ENCODE measurements around the gene PLXNC1. TPM values are rescaled to one million over a fixed set of nuclear protein-coding genes. Genes with fewer than 3 reads are reported as not detected.

Gene PLXNC1
- total RNA-seq, 2 experiments from 2014 or later, result 5.7 to 6.2 TPM

GRCh38 chr12:94231709-94232108 lies 83.3 kb downstream of the PLXNC1 start:
- DNase-seq, result no peak
- H3K4me1 Mint-ChIP-seq (ENCODE audit: low read depth), result peaks cover 12% of the 10 kb centered on the region
- no peak overlapping the region for H3K4me3 Mint-ChIP-seq
- no peak overlapping the region for H3K27ac Mint-ChIP-seq
- POLR2A ChIA-PET, result no interaction called here
- CTCF ChIA-PET, result interaction anchor here (0.7 kb wide), 1 partner anchor 95 kb away, joined by 3 read pairs; no protein-coding TSS in a partner anchor
- H3K36me3 Mint-ChIP-seq, result peaks cover 25% of the 10 kb centered on the region
- no peaks in the 10 kb centered on the region for H3K9me3 Mint-ChIP-seq
- no peaks in the 10 kb centered on the region for H3K27me3 Mint-ChIP-seq
- intact Hi-C loops (cut with micrococcal nuclease), result loop anchor here (2.0 kb wide), 1 partner anchor 23 kb away; no protein-coding TSS in a partner anchor

GRCh38 chr12:94235848-94236247 lies 87.5 kb downstream of the PLXNC1 start:
- Mint-ChIP-seq H3K27ac (no peak overlapping the region), H3K9me3 (no peaks in the 10 kb centered on the region), H3K27me3 (no peaks in the 10 kb centered on the region), H3K36me3 (peaks cover 14% of the 10 kb centered on the region), H3K4me1 (ENCODE audit: low read depth) (no peaks in the 10 kb centered on the region), H3K4me3 (no peak overlapping the region)
- intact Hi-C loops (cut with micrococcal nuclease), result no loop called here
- ChIA-PET CTCF (no interaction called here), POLR2A (no interaction called here)
- DNase-seq, result no peak

- POLR2A ChIA-PET, result no interaction called here
- no peaks in the 10 kb centered on the region for H3K27me3 Mint-ChIP-seq
- DNase-seq, result no peak
- no peak overlapping the region for H3K4me3 Mint-ChIP-seq
- CTCF ChIA-PET, result no interaction called here
- H3K9me3 Mint-ChIP-seq, result no peaks in the 10 kb centered on the region
- peaks cover 8% of the 10 kb centered on the region for H3K4me1 Mint-ChIP-seq (ENCODE audit: low read depth)
- H3K36me3 Mint-ChIP-seq, result peaks cover 21% of the 10 kb centered on the region
- intact Hi-C loops (cut with micrococcal nuclease), result no loop called here
- H3K27ac Mint-ChIP-seq, result no peak overlapping the region
Observed at GRCh38 chr12:94239332-94239993, 91.1 kb downstream of the PLXNC1 start.

- intact Hi-C loops (cut with micrococcal nuclease), result no loop called here
- H3K27me3 Mint-ChIP-seq, result no peaks in the 10 kb centered on the region
Observed at GRCh38 chr12:94240171-94240570, 91.8 kb downstream of the PLXNC1 start.

GRCh38 chr12:94242901-94243300 lies 94.5 kb downstream of the PLXNC1 start:
- no peak for DNase-seq
- Mint-ChIP-seq H3K27ac (no peak overlapping the region), H3K27me3 (no peaks in the 10 kb centered on the region), H3K9me3 (no peaks in the 10 kb centered on the region), H3K4me1 (ENCODE audit: low read depth) (peaks cover 19% of the 10 kb centered on the region), H3K4me3 (no peak overlapping the region), H3K36me3 (peaks cover 17% of the 10 kb centered on the region)
- intact Hi-C loops (cut with micrococcal nuclease), result no loop called here
- ChIA-PET POLR2A (no interaction called here), CTCF (interaction anchor here (0.7 kb wide), 1 partner anchor 35 kb away, joined by 3 read pairs; no protein-coding TSS in a partner anchor)

More at GRCh38 chr12:94240171-94240570, 91.8 kb downstream of the PLXNC1 start:
- DNase-seq, result no peak
- Mint-ChIP-seq H3K27ac (no peak overlapping the region), H3K36me3 (peaks cover 20% of the 10 kb centered on the region), H3K4me3 (no peak overlapping the region), H3K9me3 (no peaks in the 10 kb centered on the region), H3K4me1 (ENCODE audit: low read depth) (peaks cover 15% of the 10 kb centered on the region)
- ChIA-PET CTCF (no interaction called here), POLR2A (no interaction called here)

- H3K4me1 Mint-ChIP-seq (ENCODE audit: low read depth), result peaks cover 19% of the 10 kb centered on the region
Observed at GRCh38 chr12:94244165-94245133, 96.1 kb downstream of the PLXNC1 start.

GRCh38 chr12:94245631-94246383 lies 97.4 kb downstream of the PLXNC1 start:
- H3K36me3 Mint-ChIP-seq, result peaks cover 11% of the 10 kb centered on the region
- H3K4me1 Mint-ChIP-seq (ENCODE audit: low read depth), result peaks cover 19% of the 10 kb centered on the region
- H3K27me3 Mint-ChIP-seq, result no peaks in the 10 kb centered on the region
- POLR2A ChIA-PET, result no interaction called here
- no peak overlapping the region for H3K27ac Mint-ChIP-seq
- CTCF ChIA-PET, result no interaction called here
- no peak for DNase-seq
- intact Hi-C loops (cut with micrococcal nuclease), result loop anchor here (2.0 kb wide), 1 partner anchor 17 kb away; no protein-coding TSS in a partner anchor
- no peaks in the 10 kb centered on the region for H3K9me3 Mint-ChIP-seq
- no peak overlapping the region for H3K4me3 Mint-ChIP-seq

More at GRCh38 chr12:94244165-94245133, 96.1 kb downstream of the PLXNC1 start:
- POLR2A ChIA-PET, result interaction anchor here (0.6 to 1.1 kb wide), 2 partner anchors 136 to 395 kb away, joined by 3 to 4 read pairs; no protein-coding TSS in a partner anchor
- H3K9me3 Mint-ChIP-seq, result no peaks in the 10 kb centered on the region
- CTCF ChIA-PET, result no interaction called here
- peak overlapping the region; percentile 72 for H3K27ac Mint-ChIP-seq
- intact Hi-C loops (cut with micrococcal nuclease), result loop anchor here (1.0 to 2.0 kb wide), 2 partner anchors 18 to 36 kb away; no protein-coding TSS in a partner anchor
- DNase-seq, result peak; percentile 74
- H3K27me3 Mint-ChIP-seq, result no peaks in the 10 kb centered on the region
- H3K36me3 Mint-ChIP-seq, result peaks cover 14% of the 10 kb centered on the region
- no peak overlapping the region for H3K4me3 Mint-ChIP-seq

GRCh38 chr12:94247246-94247645 lies 98.9 kb downstream of the PLXNC1 start:
- Mint-ChIP-seq H3K4me3 (no peak overlapping the region), H3K9me3 (no peaks in the 10 kb centered on the region), H3K4me1 (ENCODE audit: low read depth) (peaks cover 19% of the 10 kb centered on the region), H3K27ac (no peak overlapping the region), H3K36me3 (peaks cover 8% of the 10 kb centered on the region), H3K27me3 (no peaks in the 10 kb centered on the region)
- intact Hi-C loops (cut with micrococcal nuclease), result no loop called here
- ChIA-PET CTCF (no interaction called here), POLR2A (no interaction called here)
- DNase-seq, result no peak

GRCh38 chr12:94248582-94248981 lies 100.2 kb downstream of the PLXNC1 start:
- Mint-ChIP-seq H3K4me3 (no peak overlapping the region), H3K27me3 (no peaks in the 10 kb centered on the region), H3K36me3 (peaks cover 13% of the 10 kb centered on the region), H3K4me1 (ENCODE audit: low read depth) (peaks cover 19% of the 10 kb centered on the region), H3K9me3 (no peaks in the 10 kb centered on the region), H3K27ac (no peak overlapping the region)
- intact Hi-C loops (cut with micrococcal nuclease), result no loop called here
- POLR2A ChIA-PET, result no interaction called here
- DNase-seq, result no peak
- CTCF ChIA-PET, result no interaction called here

GRCh38 chr12:94250130-94250529 lies 101.8 kb downstream of the PLXNC1 start:
- intact Hi-C loops (cut with micrococcal nuclease), result no loop called here
- H3K4me3 Mint-ChIP-seq, result no peak overlapping the region
- CTCF ChIA-PET, result no interaction called here
- POLR2A ChIA-PET, result no interaction called here
- H3K27ac Mint-ChIP-seq, result no peak overlapping the region
- no peaks in the 10 kb centered on the region for H3K27me3 Mint-ChIP-seq
- no peaks in the 10 kb centered on the region for H3K9me3 Mint-ChIP-seq
- no peak for DNase-seq
- peaks cover 5% of the 10 kb centered on the region for H3K4me1 Mint-ChIP-seq (ENCODE audit: low read depth)
- H3K36me3 Mint-ChIP-seq, result peaks cover 16% of the 10 kb centered on the region

- POLR2A ChIA-PET, result no interaction called here
- Mint-ChIP-seq H3K4me3 (no peak overlapping the region), H3K9me3 (no peaks in the 10 kb centered on the region), H3K36me3 (peaks cover 25% of the 10 kb centered on the region), H3K4me1 (ENCODE audit: low read depth) (peaks cover 8% of the 10 kb centered on the region), H3K27ac (no peak overlapping the region), H3K27me3 (no peaks in the 10 kb centered on the region)
- CTCF ChIA-PET, result no interaction called here
- no peak for DNase-seq
- intact Hi-C loops (cut with micrococcal nuclease), result no loop called here
Observed at GRCh38 chr12:94254270-94254669, 105.9 kb downstream of the PLXNC1 start.

GRCh38 chr12:94255006-94255405 lies 106.6 kb downstream of the PLXNC1 start:
- H3K36me3 Mint-ChIP-seq, result peaks cover 23% of the 10 kb centered on the region
- POLR2A ChIA-PET, result no interaction called here
- no peaks in the 10 kb centered on the region for H3K9me3 Mint-ChIP-seq
- DNase-seq, result no peak
- no peak overlapping the region for H3K27ac Mint-ChIP-seq
- no peaks in the 10 kb centered on the region for H3K27me3 Mint-ChIP-seq
- H3K4me1 Mint-ChIP-seq (ENCODE audit: low read depth), result peaks cover 9% of the 10 kb centered on the region
- CTCF ChIA-PET, result no interaction called here
- H3K4me3 Mint-ChIP-seq, result no peak overlapping the region
- intact Hi-C loops (cut with micrococcal nuclease), result no loop called here

All from activated CD4-positive, alpha-beta memory T cell treated with anti-CD3 and anti-CD28 coated beads for 36 hours (primary cell).